SU-DHL-6 (cell line): Measurements from ENCODE around the gene ST8SIA4.

Experiments used
- H2AFZ ChIP-seq: fragments of 200-600 bp; sonication (generic); 2 replicates; pipeline ENCODE4 v1.6.1; 2014; ENCODE audit warnings: low read depth, mild to moderate bottlenecking, moderate library complexity, mixed read lengths, antibody characterized with exemption, low read length; ENCODE audit not compliant: severe bottlenecking
- H3F3A ChIP-seq: fragments of 200-600 bp; shearing (Covaris generic); 2 replicates; pipeline ENCODE4 v1.6.0; 2016; ENCODE audit warnings: antibody characterized with exemption, mild to moderate bottlenecking; ENCODE audit not compliant: insufficient read depth
- H3K27ac ChIP-seq: fragments of 200-600 bp; sonication (generic); 2 replicates; pipeline ENCODE4 v1.5.1; 2016; ENCODE audit warnings: low read depth, mild to moderate bottlenecking, low read length, moderate library complexity, mixed read lengths
- H3K27me3 ChIP-seq: fragments of 200-600 bp; sonication (generic), shearing (Covaris generic); 2 replicates; pipeline ENCODE4 v1.6.0; 2014; ENCODE audit warnings: mild to moderate bottlenecking, low read length
- H3K36me3 ChIP-seq: fragments of 200-600 bp; sonication (generic); 2 replicates; pipeline ENCODE4 v1.6.1; 2014; ENCODE audit warnings: mild to moderate bottlenecking, low read length, mixed read lengths
- H3K4me2 ChIP-seq: fragments of 300-600, 200-600 bp; shearing (Covaris generic), sonication (generic); 2 replicates; pipeline ENCODE4 v1.6.0; 2014; ENCODE audit warnings: low read length, low read depth, mild to moderate bottlenecking; ENCODE audit not compliant: poor library complexity, severe bottlenecking
- H3K4me3 ChIP-seq: fragments of 200-600 bp; sonication (generic); 2 replicates; pipeline ENCODE4 v1.5.1; 2014; ENCODE audit warnings: antibody characterized with exemption, low read length, mild to moderate bottlenecking, mixed read lengths; ENCODE audit not compliant: insufficient read depth, poor library complexity, severe bottlenecking
- H3K79me2 ChIP-seq: fragments of 200-600 bp; sonication (generic); 2 replicates; pipeline ENCODE4 v1.6.1; 2014; ENCODE audit warnings: mild to moderate bottlenecking, low read length, moderate library complexity; ENCODE audit not compliant: insufficient read depth
- H3K9ac ChIP-seq: fragments of 200-600 bp; sonication (generic); 2 replicates; pipeline ENCODE4 v1.7.0; 2014; ENCODE audit warnings: mild to moderate bottlenecking, low read length
- H3K9me2 ChIP-seq: fragments of 200-600 bp; sonication (generic); replicated peaks from 2 replicates; pipeline ENCODE4 v1.6.1; 2014; ENCODE audit warnings: low read length; ENCODE audit not compliant: insufficient read depth
- H3K9me3 ChIP-seq: fragments of 200-600 bp; sonication (generic); 2 replicates; pipeline ENCODE4 v1.6.1; 2014; ENCODE audit warnings: low read length, mixed read lengths; ENCODE audit not compliant: insufficient read depth
- H4K20me1 ChIP-seq: fragments of 200-600 bp; sonication (generic); 2 replicates; pipeline ENCODE4 v1.6.1; 2014; ENCODE audit warnings: low read depth, mild to moderate bottlenecking, antibody characterized with exemption, low read length, moderate library complexity, mixed read lengths
- CTCF ChIP-seq: fragments of 200-600 bp; sonication (generic); IDR thresholded peaks from one replicate; pipeline ENCODE4 v1.5.1; 2017; ENCODE audit warnings: antibody characterized with exemption, mild to moderate bottlenecking, low read length, moderate library complexity; ENCODE audit not compliant: insufficient read depth, poor library complexity, severe bottlenecking
- EZH2phosphoT487 ChIP-seq: fragments of 200-600 bp; sonication (generic), shearing (Covaris generic); conservative IDR thresholded peaks from 2 replicates; pipeline ENCODE4 v1.6.1; 2018; ENCODE audit warnings: mild to moderate bottlenecking, antibody characterized with exemption, low read length, moderate library complexity, mixed read lengths

Gene ST8SIA4

GRCh38 chr5:100909034-100909433 is 6.0 kb upstream of the ST8SIA4 start:
- Histone ChIP-seq H3K79me2 (peaks cover 35% of the 10 kb centered on the region), H3K9ac (no peak overlapping the region), H3K27ac (no peak overlapping the region), H3K4me2 (no peak overlapping the region), H3K4me3 (no peak overlapping the region), H3K9me3 (no peaks in the 10 kb centered on the region), H3K36me3 (no peaks in the 10 kb centered on the region), H3K27me3 (no peaks in the 10 kb centered on the region), H3F3A (peaks cover 4% of the 10 kb centered on the region; the same call in 1 of the 2 replicates), H2AFZ (no peak overlapping the region), H4K20me1 (no peaks in the 10 kb centered on the region), H3K9me2 (no peaks in the 10 kb centered on the region)
- TF ChIP-seq EZH2phosphoT487, result no peak
- no peak for TF ChIP-seq CTCF

- Histone ChIP-seq H3F3A (peaks cover 32% of the 10 kb centered on the region), H3K79me2 (peaks cover 58% of the 10 kb centered on the region), H3K9ac (peak overlapping the region; percentile 69), H3K4me2 (peak overlapping the region; percentile 92), H3K36me3 (no peaks in the 10 kb centered on the region), H3K27ac (peak overlapping the region; percentile 98), H3K27me3 (no peaks in the 10 kb centered on the region), H2AFZ (peak overlapping the region; percentile 54), H3K9me2 (no peaks in the 10 kb centered on the region), H3K4me3 (peak overlapping the region; percentile 90), H4K20me1 (no peaks in the 10 kb centered on the region), H3K9me3 (no peaks in the 10 kb centered on the region)
- TF ChIP-seq EZH2phosphoT487, result no peak
- TF ChIP-seq CTCF, result no peak
These were observed 2.3 kb upstream of the ST8SIA4 start for GRCh38 chr5:100905259-100905914.

GRCh38 chr5:100904259-100904861 is 1.3 kb upstream of the ST8SIA4 start:
- peaks cover 42% of the 10 kb centered on the region for H3F3A ChIP-seq
- H4K20me1 ChIP-seq, result no peaks in the 10 kb centered on the region
- H2AFZ ChIP-seq, result peak overlapping the region; percentile 54
- H3K4me2 ChIP-seq, result peak overlapping the region; percentile 92
- H3K9me2 ChIP-seq, result no peaks in the 10 kb centered on the region
- peak overlapping the region; percentile 90 for H3K4me3 ChIP-seq
- H3K79me2 ChIP-seq, result peaks cover 69% of the 10 kb centered on the region
- TF ChIP-seq EZH2phosphoT487, result no peak
- peak overlapping the region; percentile 98 for H3K27ac ChIP-seq
- no peaks in the 10 kb centered on the region for H3K27me3 ChIP-seq
- H3K9ac ChIP-seq, result peak overlapping the region; percentile 69
- H3K36me3 ChIP-seq, result no peaks in the 10 kb centered on the region
- no peaks in the 10 kb centered on the region for H3K9me3 ChIP-seq
